MM.1S (cell line): ENCODE results near the gene EGLN1.

ENCODE experiments used
- DNase-seq: peaks from one replicate; pipeline ENCODE4 v3.0.0-alpha.2; 2015
- H2AFZ ChIP-seq: fragments of 300-600 bp; sonication (generic); 2 replicates; pipeline ENCODE4 v1.6.0; 2016; ENCODE audit warnings: antibody characterized with exemption, low read length
- H3F3A ChIP-seq: fragments of 300-600 bp; sonication (generic); 2 replicates; pipeline ENCODE4 v1.6.1; 2016; ENCODE audit warnings: mild to moderate bottlenecking, antibody characterized with exemption, low read length, moderate library complexity, mixed read lengths; ENCODE audit not compliant: insufficient read depth
- H3K27ac ChIP-seq: fragments of 300-600 bp; sonication (generic); 2 replicates; pipeline ENCODE4 v1.5.1; 2016; ENCODE audit warnings: mild to moderate bottlenecking, low read length
- H3K27me3 ChIP-seq: fragments of 300-600 bp; sonication (generic); replicated peaks from 2 replicates; pipeline ENCODE4 v1.6.0; 2016; ENCODE audit warnings: low read length; ENCODE audit not compliant: insufficient read depth
- H3K36me3 ChIP-seq: fragments of 300-600 bp; sonication (generic); replicated peaks from 2 replicates; pipeline ENCODE4 v1.6.1; 2016; ENCODE audit warnings: mild to moderate bottlenecking, low read length, mixed read lengths; ENCODE audit not compliant: insufficient read depth
- H3K4me1 ChIP-seq: fragments of 300-600 bp; sonication (generic); 2 replicates; pipeline ENCODE4 v1.6.1; 2016; ENCODE audit warnings: low read length, mixed read lengths
- H3K4me2 ChIP-seq: fragments of 300-600 bp; sonication (generic); 2 replicates; pipeline ENCODE4 v1.6.0; 2016; ENCODE audit warnings: low read depth, low read length
- H3K4me3 ChIP-seq: fragments of 300-600 bp; sonication (generic); 2 replicates; pipeline ENCODE4 v1.5.1; 2016; ENCODE audit warnings: low read length, mixed read lengths
- H3K79me2 ChIP-seq: fragments of 300-600 bp; sonication (generic); 2 replicates; pipeline ENCODE4 v1.6.1; 2016; ENCODE audit warnings: mixed run types, low read length, mixed read lengths
- H3K9ac ChIP-seq: fragments of 300-600 bp; sonication (generic); 2 replicates; pipeline ENCODE4 v1.6.1; 2016; ENCODE audit warnings: low read length, mixed read lengths
- H3K9me2 ChIP-seq: fragments of 300-600 bp; sonication (generic); replicated peaks from 2 replicates; pipeline ENCODE4 v1.6.1; 2016; ENCODE audit warnings: mild to moderate bottlenecking, low read length, mixed read lengths; ENCODE audit not compliant: insufficient read depth
- H3K9me3 ChIP-seq: fragments of 300-600 bp; sonication (generic); replicated peaks from 2 replicates; pipeline ENCODE4 v1.6.1; 2016; ENCODE audit warnings: mild to moderate bottlenecking, low read length, mixed read lengths; ENCODE audit not compliant: insufficient read depth
- H4K20me1 ChIP-seq: fragments of 300-600 bp; sonication (generic); 2 replicates; pipeline ENCODE4 v1.6.1; 2016; ENCODE audit warnings: mild to moderate bottlenecking, low read length, moderate library complexity, mixed read lengths; ENCODE audit not compliant: insufficient read depth
- EZH2 ChIP-seq: fragments of 300-600 bp; sonication (generic); optimal IDR thresholded peaks from 2 replicates; pipeline ENCODE3; 2017; ENCODE audit warnings: low read depth, mild to moderate bottlenecking, antibody characterized with exemption, low read length, mixed read lengths
- EZH2phosphoT487 ChIP-seq: fragments of 300-600 bp; sonication (generic); IDR thresholded peaks from 2 replicates; pipeline ENCODE4 v1.6.1; 2018; ENCODE audit warnings: antibody characterized with exemption, low read length
- TF ChIP-seq, protein P1 (sequence below): fragments of 300-600 bp; sonication (generic); IDR thresholded peaks from 2 replicates; pipeline ENCODE4 v1.5.1; 2016; ENCODE audit warnings: antibody characterized with exemption, low read length, mixed read lengths

Gene EGLN1

DNA sequence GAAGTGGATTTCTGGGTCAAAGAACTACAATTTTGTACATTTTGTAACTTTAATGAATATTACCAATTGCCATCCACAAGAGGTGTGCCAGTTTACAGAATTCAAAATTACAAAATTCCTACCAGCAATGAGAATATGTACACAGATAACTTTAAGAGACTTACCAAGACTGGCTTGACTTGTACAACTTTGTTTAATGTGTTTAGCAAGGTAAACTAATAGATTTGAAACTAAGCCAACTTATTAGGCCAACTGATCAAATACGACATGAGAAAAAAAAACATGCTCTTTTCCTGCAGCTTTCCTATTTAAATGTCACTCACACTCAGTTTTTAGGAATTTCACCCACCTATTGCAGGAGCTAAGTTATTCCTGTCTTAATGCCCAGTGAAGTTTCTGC lies 95.8 kb downstream of the EGLN1 start:
- Histone ChIP-seq H3K9me2 (no peaks in the 10 kb centered on the region), H3K4me3 (no peak overlapping the region), H3K27me3 (no peaks in the 10 kb centered on the region), H3K4me1 (no peaks in the 10 kb centered on the region), H2AFZ (no peak overlapping the region), H3K36me3 (no peaks in the 10 kb centered on the region), H3K27ac (no peak overlapping the region), H3F3A (no peaks in the 10 kb centered on the region), H3K4me2 (no peak overlapping the region), H3K9me3 (no peaks in the 10 kb centered on the region), H3K79me2 (no peaks in the 10 kb centered on the region), H4K20me1 (no peaks in the 10 kb centered on the region), H3K9ac (no peak overlapping the region)
- TF ChIP-seq, protein P1, sequence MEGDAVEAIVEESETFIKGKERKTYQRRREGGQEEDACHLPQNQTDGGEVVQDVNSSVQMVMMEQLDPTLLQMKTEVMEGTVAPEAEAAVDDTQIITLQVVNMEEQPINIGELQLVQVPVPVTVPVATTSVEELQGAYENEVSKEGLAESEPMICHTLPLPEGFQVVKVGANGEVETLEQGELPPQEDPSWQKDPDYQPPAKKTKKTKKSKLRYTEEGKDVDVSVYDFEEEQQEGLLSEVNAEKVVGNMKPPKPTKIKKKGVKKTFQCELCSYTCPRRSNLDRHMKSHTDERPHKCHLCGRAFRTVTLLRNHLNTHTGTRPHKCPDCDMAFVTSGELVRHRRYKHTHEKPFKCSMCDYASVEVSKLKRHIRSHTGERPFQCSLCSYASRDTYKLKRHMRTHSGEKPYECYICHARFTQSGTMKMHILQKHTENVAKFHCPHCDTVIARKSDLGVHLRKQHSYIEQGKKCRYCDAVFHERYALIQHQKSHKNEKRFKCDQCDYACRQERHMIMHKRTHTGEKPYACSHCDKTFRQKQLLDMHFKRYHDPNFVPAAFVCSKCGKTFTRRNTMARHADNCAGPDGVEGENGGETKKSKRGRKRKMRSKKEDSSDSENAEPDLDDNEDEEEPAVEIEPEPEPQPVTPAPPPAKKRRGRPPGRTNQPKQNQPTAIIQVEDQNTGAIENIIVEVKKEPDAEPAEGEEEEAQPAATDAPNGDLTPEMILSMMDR, result no peak
- no peak for TF ChIP-seq EZH2phosphoT487
- TF ChIP-seq EZH2, result no peak
- no peak for DNase-seq

DNA sequence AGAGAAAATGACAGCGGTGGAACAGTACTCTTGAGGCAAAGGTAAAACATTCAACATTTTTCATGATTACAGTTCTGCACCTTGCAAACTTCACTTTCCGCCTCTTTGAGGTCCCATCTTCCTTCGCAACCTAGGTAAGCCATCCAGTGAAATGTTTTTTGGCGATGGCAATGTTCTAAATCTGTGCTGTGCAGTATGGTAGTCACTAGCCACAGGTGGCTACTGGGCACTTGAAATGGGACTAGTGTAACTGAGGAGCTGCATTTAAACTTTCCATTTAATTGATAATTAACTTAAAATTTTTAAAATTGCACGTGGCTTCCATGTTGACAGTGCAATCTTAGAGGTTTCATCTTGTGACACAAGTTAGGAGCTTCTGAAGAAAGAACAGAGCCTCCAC lies 97.4 kb downstream of the EGLN1 start:
- Histone ChIP-seq H3F3A (no peaks in the 10 kb centered on the region), H3K4me1 (no peaks in the 10 kb centered on the region), H3K27ac (no peak overlapping the region), H3K9me3 (no peaks in the 10 kb centered on the region), H3K9ac (no peak overlapping the region), H3K27me3 (no peaks in the 10 kb centered on the region), H4K20me1 (no peaks in the 10 kb centered on the region), H3K9me2 (no peaks in the 10 kb centered on the region), H2AFZ (no peak overlapping the region), H3K36me3 (no peaks in the 10 kb centered on the region), H3K4me3 (no peak overlapping the region), H3K4me2 (no peak overlapping the region), H3K79me2 (no peaks in the 10 kb centered on the region)
- no peak for TF ChIP-seq EZH2phosphoT487
- DNase-seq, result no peak

DNA sequence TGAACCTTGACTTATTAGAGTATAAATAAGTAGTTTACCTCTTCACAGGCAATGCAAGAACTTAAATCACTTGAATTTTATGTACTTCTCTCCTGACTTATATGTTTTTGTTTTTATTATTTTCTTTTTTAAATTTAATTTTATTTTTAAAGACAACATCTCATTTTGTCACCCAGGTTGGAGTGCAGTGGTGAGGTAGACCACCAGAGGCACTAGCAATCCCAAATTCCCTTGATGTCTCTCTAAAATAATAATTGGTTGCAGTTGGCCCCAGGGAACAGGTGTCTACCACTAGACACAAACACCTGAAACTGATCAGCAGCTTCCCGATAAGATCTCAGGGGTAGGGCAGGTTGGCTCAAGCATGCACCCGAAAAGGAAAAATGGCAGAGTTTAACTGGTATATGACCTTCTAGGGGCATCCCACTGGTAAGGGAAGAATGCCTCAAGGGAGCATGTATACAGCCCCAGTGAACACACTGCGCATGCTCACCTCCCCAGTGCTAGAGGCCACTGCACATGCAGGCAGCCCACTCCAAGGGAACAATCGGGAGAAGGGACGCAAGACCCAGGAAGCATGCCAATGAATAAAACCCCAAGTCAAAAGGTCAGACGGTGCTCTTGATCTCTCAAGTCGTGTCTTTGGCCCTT lies 99.1 kb downstream of the EGLN1 start:
- no peak for TF ChIP-seq EZH2phosphoT487
- no peak for TF ChIP-seq EZH2
- TF ChIP-seq, protein P1, result no peak
- no peak overlapping the region for H2AFZ ChIP-seq
- H3K27me3 ChIP-seq, result no peaks in the 10 kb centered on the region

DNA sequence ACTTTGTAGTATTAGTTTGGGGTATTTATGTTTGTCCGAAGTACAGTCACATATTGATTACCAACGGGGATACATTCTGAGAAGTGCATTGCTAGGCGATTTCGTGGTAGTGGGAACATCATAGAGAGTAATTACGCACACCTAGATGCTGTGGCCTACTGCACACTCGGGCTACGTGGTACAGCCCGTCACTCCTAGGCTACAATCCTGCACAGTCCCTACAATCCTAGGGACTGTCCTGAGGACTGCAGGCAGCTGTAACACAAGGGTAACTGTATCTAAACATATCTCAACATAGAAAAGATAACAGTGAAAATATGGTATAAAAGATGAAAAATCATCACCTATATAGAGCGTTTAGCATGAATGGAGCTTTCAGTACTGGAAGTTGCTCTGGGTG lies 103.0 kb downstream of the EGLN1 start:
- no peak overlapping the region for H2AFZ ChIP-seq
- no peak for TF ChIP-seq EZH2phosphoT487
- TF ChIP-seq, protein P1, result no peak
- no peak for TF ChIP-seq EZH2

More for the DNA sequence above, 99.1 kb downstream of the EGLN1 start:
- Histone ChIP-seq H3F3A (no peaks in the 10 kb centered on the region), H3K79me2 (no peaks in the 10 kb centered on the region), H3K9ac (no peak overlapping the region), H3K36me3 (no peaks in the 10 kb centered on the region), H3K9me3 (no peaks in the 10 kb centered on the region), H3K4me1 (no peaks in the 10 kb centered on the region), H3K4me2 (no peak overlapping the region), H4K20me1 (no peaks in the 10 kb centered on the region), H3K4me3 (no peak overlapping the region), H3K27ac (no peak overlapping the region), H3K9me2 (no peaks in the 10 kb centered on the region)
- DNase-seq, result no peak

More for the DNA sequence above, 103.0 kb downstream of the EGLN1 start:
- H3K9ac ChIP-seq, result no peak overlapping the region
- H3K27ac ChIP-seq, result no peak overlapping the region
- no peaks in the 10 kb centered on the region for H3K79me2 ChIP-seq
- H3K36me3 ChIP-seq, result no peaks in the 10 kb centered on the region
- H3K4me1 ChIP-seq, result no peaks in the 10 kb centered on the region
- H3K27me3 ChIP-seq, result no peaks in the 10 kb centered on the region
- no peaks in the 10 kb centered on the region for H3K9me3 ChIP-seq
- no peak for DNase-seq
- H3K9me2 ChIP-seq, result no peaks in the 10 kb centered on the region
- no peak overlapping the region for H3K4me2 ChIP-seq
- no peaks in the 10 kb centered on the region for H3F3A ChIP-seq
- no peak overlapping the region for H3K4me3 ChIP-seq
- H4K20me1 ChIP-seq, result no peaks in the 10 kb centered on the region
